Naive thymus-derived CD8-positive, alpha-beta T cell (primary cell): ENCODE data around the gene GOLGA6L10. TPM values are rescaled to one million over a fixed set of nuclear protein-coding genes. Genes with fewer than 3 reads are reported as not detected.
A peak's percentile ranks its signal among the peaks of the same experiment; 100 is the strongest.
"Not testable (repeated sequence)": the region's sequence is repeated elsewhere in the genome, so short reads cannot be mapped to it uniquely, and the experiment has no call there.

Source experiments
- ATAC-seq, 2 donors: fragments of 150-1000 bp; cut with Tn5 transposase in 1 of 2; sonication (Bioruptor Pico), chemical (Tn5 transposase) in 1 of 2; 1 replicate in 1 of 2; 2 replicates in 1 of 2; pipeline ENCODE4 v1.10.0; 2021; ENCODE audit warnings: mild to moderate bottlenecking in 2 of 2, moderate library complexity in 2 of 2
- POLR2A ChIA-PET: fragments of 350-600 bp; sonication (Branson Sonifier 250); formaldehyde crosslinking; loops from one replicate; lab custom pipeline; 2021; ENCODE audit warnings: antibody characterized with exemption; lab: Charles Lee
- DNase-seq, 10 donors: peaks; one replicate each; pipeline versions ENCODE4 v3.0.0 to v3.0.0-alpha.2; 2020 to 2022
- H3K27ac Mint-ChIP-seq, 10 donors: one replicate each; pipeline ENCODE4 v1.8.0; 2020 to 2022; ENCODE audit warnings: mild to moderate bottlenecking in 10 of 10, mixed read lengths in 10 of 10, moderate library complexity in 4 of 10, inconsistent platforms in 1 of 10
- H3K27me3 Mint-ChIP-seq, 5 donors: one replicate each; pipeline ENCODE4 v1.8.0; 2021 to 2022; ENCODE audit warnings: mixed read lengths in 5 of 5
- H3K36me3 Mint-ChIP-seq, 3 donors: one replicate each; pipeline ENCODE4 v1.8.0; 2020 to 2022; ENCODE audit warnings: mixed read lengths in 3 of 3, mild to moderate bottlenecking in 2 of 3, inconsistent platforms in 1 of 3
- H3K4me1 Mint-ChIP-seq, 4 donors: one replicate each; pipeline ENCODE4 v1.8.0; 2021 to 2022; ENCODE audit warnings: mixed read lengths in 4 of 4
- H3K4me3 Mint-ChIP-seq, 10 donors: one replicate each; pipeline ENCODE4 v1.8.0; 2020 to 2022; ENCODE audit warnings: mild to moderate bottlenecking in 10 of 10, mixed read lengths in 10 of 10, moderate library complexity in 6 of 10, inconsistent platforms in 1 of 10
- H3K9me3 Mint-ChIP-seq, 9 donors: one replicate each; pipeline ENCODE4 v1.8.0; 2020 to 2022; ENCODE audit warnings: mixed read lengths in 9 of 9, mild to moderate bottlenecking in 3 of 9, inconsistent platforms in 1 of 9, moderate library complexity in 1 of 9
- polyA plus RNA-seq, 3 donors: library from polyadenylated mRNA; unstranded; fragments of 300-500 nt; fragmentation: Illumina TruSeq; gene quantifications; one replicate each; pipeline ENCODE4 v1.2.3, GENCODE V29; 2021
- total RNA-seq, 8 experiments: library from RNA in 2 of 8; stranded (reverse) in 2 of 8; gene quantifications; one replicate each; pipeline ENCODE4 v1.2.3 and lab custom pipeline; 2021 to 2026

Gene GOLGA6L10, protein sequence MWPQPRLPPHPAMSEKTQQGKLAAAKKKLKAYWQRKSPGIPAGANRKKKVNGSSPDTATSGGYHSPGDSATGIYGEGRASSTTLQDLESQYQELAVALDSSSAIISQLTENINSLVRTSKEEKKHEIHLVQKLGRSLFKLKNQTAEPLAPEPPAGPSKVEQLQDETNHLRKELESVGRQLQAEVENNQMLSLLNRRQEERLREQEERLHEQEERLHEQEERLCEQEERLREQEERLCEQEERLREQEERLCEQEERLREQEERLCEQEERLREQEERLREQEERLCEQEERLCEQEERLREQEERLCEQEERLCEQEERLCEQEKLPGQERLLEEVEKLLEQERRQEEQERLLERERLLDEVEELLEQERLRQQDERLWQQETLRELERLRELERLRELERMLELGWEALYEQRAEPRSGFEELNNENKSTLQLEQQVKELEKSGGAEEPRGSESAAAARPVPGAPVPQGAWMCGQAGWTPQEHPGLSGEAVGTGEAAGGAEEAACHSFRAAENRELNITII
- total RNA-seq (1 to 10 TPM; 3.8 to 4.7 TPM), polyA plus RNA-seq (under 1 TPM in 2 of 3 donors, not detected in 1; 0.05 to 0.30 TPM), total RNA-seq (lab: John Stamatoyannopoulos, UW) (0.71 to 3.0 (median 1.4) reads per million in 6 experiments)

DNA sequence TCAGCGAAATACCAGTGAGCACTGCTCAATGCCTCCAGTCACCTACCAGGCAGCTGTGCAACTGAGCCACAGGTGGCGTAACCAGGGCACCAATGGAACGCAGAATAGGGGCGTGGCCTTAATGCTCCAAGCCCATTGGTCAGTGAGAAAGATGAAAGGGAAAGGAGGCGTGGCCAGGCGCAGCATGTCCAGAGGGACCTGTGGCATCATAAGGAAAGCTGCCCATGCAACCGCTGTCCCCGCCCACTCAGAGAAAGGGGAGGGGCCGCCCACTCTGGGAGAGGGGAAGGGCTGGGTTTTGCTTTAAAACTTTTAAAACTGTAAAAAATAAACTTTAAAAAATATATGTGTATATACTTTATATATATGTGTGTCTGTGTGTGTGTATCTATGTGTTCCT is at the start of gene GOLGA6L10:
Gene GOLGA6L10, minus strand, starts transcription at position 101 of the 400 bp plus-strand sequence. Its CDS starts 100 bp downstream, at position 1.
- H3K9me3 Mint-ChIP-seq, H3K27ac Mint-ChIP-seq, ATAC-seq, H3K4me3 Mint-ChIP-seq, POLR2A ChIA-PET, DNase-seq, H3K36me3 Mint-ChIP-seq, H3K27me3 Mint-ChIP-seq, H3K4me1 Mint-ChIP-seq: not testable (repeated sequence)

DNA sequence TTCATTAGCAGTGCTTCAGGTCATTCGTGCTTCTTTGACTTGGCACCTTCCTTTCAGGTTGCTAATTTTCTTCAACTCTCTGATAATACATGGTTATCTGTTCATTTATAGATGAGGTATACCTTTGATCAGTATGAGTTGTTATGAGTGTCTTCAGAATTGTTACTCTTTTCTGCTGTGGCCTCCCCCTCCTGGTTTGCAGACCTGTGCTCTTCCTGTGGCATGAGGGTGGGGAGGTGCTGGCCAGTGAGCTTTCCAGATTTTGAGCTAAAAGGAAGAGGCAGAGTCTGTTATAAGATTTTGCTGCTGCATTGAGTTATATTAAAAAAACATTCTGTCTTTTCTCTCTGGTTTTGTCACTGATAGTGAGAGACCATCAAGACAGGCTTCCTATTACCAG is 49.5 kb upstream of the GOLGA6L10 start:
- no peak overlapping the region for H3K27ac Mint-ChIP-seq
- no peak for ATAC-seq
- H3K4me1 Mint-ChIP-seq = peaks cover 5 to 27% (median 12%) of the 10 kb centered on the region in 4 donors
- H3K36me3 Mint-ChIP-seq = peaks cover 0 to 7% (median 0%) of the 10 kb centered on the region in 3 donors
- POLR2A ChIA-PET = no interaction called here
- no peaks in the 10 kb centered on the region for H3K27me3 Mint-ChIP-seq
- no peak overlapping the region for H3K4me3 Mint-ChIP-seq
- DNase-seq = no peak
- peaks cover 0 to 2% (median 0%) of the 10 kb centered on the region in 9 donors for H3K9me3 Mint-ChIP-seq

DNA sequence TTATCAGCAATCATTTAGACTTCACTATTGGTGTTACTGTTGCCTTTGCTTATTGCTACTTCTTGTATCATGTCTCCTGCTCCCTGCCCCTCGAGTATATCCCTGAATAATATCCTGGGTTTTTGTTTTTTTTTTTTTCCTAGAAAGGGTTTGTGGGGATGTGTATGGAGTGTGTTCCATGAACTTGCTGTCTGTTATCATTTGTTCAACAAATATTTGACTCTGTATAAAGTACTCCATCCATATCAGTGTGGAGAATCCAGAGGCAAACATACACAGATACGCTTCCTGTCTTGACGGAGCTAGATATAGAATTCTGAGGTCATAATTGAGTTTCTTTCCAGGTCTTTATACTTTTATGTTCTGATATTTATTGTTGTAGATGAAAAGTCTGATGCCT is 48.5 kb upstream of the GOLGA6L10 start:
- DNase-seq (no peak), ATAC-seq (no peak)
- Mint-ChIP-seq H3K36me3 (peaks cover 0 to 7% (median 0%) of the 10 kb centered on the region in 3 donors), H3K27ac (no peak overlapping the region), H3K4me1 (peaks cover 5 to 27% (median 13%) of the 10 kb centered on the region in 4 donors), H3K27me3 (no peaks in the 10 kb centered on the region), H3K9me3 (peaks cover 0 to 2% (median 0%) of the 10 kb centered on the region in 9 donors), H3K4me3 (peak overlapping the region in 1 of 10 donors; percentile 10)
- POLR2A ChIA-PET = no interaction called here

DNA sequence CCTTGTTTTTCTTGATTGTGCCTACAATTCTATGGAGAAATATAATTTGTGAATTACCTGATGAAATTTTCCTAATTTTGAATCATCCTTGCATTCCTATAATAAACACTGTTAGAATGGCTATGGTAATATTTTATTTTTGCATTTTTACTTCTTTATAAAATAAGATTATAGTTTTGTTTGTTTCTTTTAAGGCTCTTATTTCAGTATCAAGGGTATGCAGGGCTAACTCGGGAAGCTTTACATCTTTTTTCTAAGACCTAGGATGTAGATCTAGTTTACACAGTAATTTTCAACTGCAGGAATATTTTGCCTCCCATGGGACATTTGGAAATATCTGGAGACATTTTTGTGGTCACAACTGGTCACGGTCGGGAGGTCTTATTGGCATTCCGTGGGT is 46.5 kb upstream of the GOLGA6L10 start:
- H3K36me3 Mint-ChIP-seq, H3K27me3 Mint-ChIP-seq, H3K4me3 Mint-ChIP-seq, DNase-seq, POLR2A ChIA-PET, ATAC-seq, H3K9me3 Mint-ChIP-seq, H3K27ac Mint-ChIP-seq: not testable (repeated sequence)
- peaks cover 7 to 33% (median 27%) of the 10 kb centered on the region in 4 donors for H3K4me1 Mint-ChIP-seq

DNA sequence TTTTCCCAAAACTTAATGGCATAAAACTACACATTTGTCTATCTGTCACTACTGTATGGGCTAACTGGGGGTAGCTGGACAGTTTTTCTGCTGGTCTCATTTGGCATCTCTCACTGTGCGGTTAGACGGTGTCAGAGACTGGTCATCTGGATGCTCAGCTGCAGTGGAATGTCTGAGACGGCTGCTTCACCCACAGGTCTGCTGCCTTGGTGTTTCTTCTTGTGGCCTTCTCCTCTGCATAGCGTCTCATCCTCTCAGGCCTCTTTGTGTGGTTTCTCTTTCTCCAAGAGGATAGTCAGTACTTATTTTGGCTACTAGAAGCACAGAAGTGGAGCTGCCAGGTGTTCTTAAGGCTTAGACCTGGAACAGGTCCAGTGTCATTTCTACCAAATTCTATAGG is 44.4 kb upstream of the GOLGA6L10 start:
- Mint-ChIP-seq H3K27me3 (no peaks in the 10 kb centered on the region), H3K9me3 (peaks cover 0 to 2% (median 0%) of the 10 kb centered on the region in 9 donors), H3K4me1 (peaks cover 6 to 35% (median 25%) of the 10 kb centered on the region in 4 donors), H3K4me3 (no peak overlapping the region), H3K36me3 (peaks cover 0 to 4% (median 2%) of the 10 kb centered on the region in 3 donors), H3K27ac (peak overlapping the region in 1 of 10 donors; percentile 11)
- POLR2A ChIA-PET = no interaction called here
- no peak for ATAC-seq
- DNase-seq = no peak

DNA sequence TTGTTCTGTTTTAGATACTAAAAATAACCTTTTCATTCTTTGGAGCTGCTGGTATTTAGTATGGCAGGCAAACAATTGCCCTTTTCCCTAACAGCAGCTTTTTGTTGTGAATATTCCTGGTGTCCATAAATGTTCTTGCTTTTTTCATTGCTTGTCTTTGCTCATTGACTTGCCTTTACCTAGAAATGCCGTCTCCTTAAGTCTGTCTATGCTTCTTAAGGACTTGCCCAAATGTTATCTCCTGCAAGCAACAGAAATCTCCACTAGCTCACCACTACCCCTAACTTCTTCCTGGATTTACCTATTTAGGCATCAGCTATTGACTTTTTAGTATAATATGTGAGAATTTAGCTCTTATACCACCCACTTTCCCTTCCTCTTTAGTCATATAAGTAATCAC is 42.8 kb upstream of the GOLGA6L10 start:
- H3K36me3 Mint-ChIP-seq, H3K27me3 Mint-ChIP-seq, H3K27ac Mint-ChIP-seq, H3K4me3 Mint-ChIP-seq, DNase-seq, ATAC-seq, POLR2A ChIA-PET, H3K9me3 Mint-ChIP-seq: not testable (repeated sequence)
- peaks cover 8 to 37% (median 17%) of the 10 kb centered on the region in 4 donors for H3K4me1 Mint-ChIP-seq

DNA sequence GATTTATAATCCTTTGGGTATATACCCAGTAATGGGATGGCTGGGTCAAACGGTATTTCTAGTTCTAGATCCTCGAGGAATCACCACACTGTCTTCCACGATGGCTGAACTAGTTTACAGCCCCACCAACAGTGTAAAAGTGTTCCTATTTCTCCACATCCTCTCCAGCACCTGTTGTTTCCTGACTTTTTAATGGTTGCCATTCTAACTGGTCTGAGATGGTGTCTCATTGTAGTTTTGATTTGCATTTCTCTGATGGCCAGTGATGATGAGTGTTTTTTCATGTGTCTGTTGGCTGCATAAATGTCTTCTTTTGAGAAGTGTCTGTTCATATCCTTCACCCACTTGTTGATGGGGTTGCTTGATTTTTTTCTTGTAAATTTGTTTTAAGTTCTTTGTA is 40.9 kb upstream of the GOLGA6L10 start:
- POLR2A ChIA-PET, DNase-seq, H3K9me3 Mint-ChIP-seq, ATAC-seq, H3K27me3 Mint-ChIP-seq, H3K36me3 Mint-ChIP-seq: not testable (repeated sequence)
- Mint-ChIP-seq H3K4me3 (peak overlapping the region in 1 of 10 donors; percentile 10), H3K4me1 (peaks cover 8 to 37% (median 17%) of the 10 kb centered on the region in 4 donors), H3K27ac (peak overlapping the region in 2 of 10 donors; percentile 7 to 35)

DNA sequence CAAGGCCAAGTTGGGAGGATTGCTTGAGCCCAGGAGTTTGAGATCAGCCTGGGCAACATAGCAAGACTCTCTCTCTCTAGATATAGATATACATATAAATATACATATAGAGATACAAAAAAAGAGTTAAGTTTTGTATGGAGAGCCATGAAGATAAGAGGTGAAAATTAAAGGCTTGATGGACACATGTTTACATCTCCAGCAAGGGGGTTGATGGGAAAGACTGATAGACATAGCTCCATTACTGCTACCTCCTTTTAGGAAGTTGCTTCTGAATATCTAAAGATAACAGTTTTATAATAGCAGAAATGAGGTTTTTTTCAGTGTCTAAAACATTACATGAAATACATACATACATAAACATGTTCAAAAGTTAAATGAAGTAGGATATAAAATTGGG is 37.9 kb upstream of the GOLGA6L10 start:
- POLR2A ChIA-PET, H3K36me3 Mint-ChIP-seq, H3K4me3 Mint-ChIP-seq, ATAC-seq, H3K9me3 Mint-ChIP-seq, H3K27ac Mint-ChIP-seq, DNase-seq, H3K27me3 Mint-ChIP-seq: not testable (repeated sequence)
- peaks cover 8 to 31% (median 15%) of the 10 kb centered on the region in 4 donors for H3K4me1 Mint-ChIP-seq

DNA sequence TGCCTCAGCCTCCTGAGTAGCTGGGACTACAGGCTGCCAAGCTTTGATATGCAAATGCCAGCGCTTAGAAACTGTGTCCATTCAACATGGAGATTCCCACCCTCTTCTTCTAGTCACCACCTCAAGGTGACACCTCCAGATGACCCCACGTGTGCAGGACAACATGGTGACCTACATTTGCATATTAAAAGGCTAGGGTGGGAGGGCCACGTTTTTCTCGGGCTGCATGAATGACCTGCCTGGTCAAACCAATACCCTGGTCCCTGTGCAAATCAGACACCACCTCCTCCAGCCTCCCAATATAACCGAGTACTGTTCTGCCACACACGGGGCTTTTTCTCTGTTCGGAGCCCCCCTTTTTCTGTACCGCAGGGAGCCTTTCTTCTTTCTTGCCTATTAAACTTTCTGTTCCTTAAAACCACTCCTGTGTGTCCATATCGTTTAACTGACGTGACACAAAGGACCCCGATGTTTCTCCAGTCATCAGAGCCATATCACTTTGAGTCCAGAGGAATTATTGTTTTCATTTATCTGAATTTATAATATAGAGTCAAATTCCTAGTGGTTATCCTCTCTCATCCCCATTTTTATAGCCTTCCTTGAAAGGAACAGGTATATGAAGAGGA is 32.2 kb upstream of the GOLGA6L10 start:
- ATAC-seq, H3K36me3 Mint-ChIP-seq, POLR2A ChIA-PET, H3K9me3 Mint-ChIP-seq, H3K27ac Mint-ChIP-seq, DNase-seq, H3K4me3 Mint-ChIP-seq, H3K27me3 Mint-ChIP-seq: not testable (repeated sequence)
- H3K4me1 Mint-ChIP-seq = peaks cover 8 to 17% (median 9%) of the 10 kb centered on the region in 4 donors

DNA sequence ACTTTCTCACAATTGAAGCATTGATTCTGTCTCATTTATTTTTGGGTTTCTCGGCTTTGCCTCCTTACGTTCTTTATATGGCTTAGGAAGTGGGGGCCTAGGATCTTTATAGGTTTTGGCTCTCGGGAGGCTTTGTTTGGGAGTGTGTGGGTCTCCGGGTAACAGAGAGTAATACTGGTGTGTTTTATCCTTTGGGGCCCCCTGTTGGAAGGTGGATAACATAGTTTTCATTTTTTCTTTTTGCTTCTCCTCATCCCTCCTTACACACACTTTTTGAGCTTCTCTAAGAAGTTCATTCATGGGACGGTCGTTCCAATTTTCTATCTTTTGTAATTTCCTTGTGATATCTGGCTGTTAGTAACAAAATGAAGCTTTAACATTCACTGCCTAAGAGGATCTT is 30.3 kb upstream of the GOLGA6L10 start:
- H3K4me3 Mint-ChIP-seq, ATAC-seq, H3K27me3 Mint-ChIP-seq, H3K36me3 Mint-ChIP-seq, H3K9me3 Mint-ChIP-seq, POLR2A ChIA-PET, DNase-seq: not testable (repeated sequence)
- H3K27ac Mint-ChIP-seq = peak overlapping the region in 1 of 10 donors; percentile 57
- H3K4me1 Mint-ChIP-seq = peaks cover 9 to 17% (median 14%) of the 10 kb centered on the region in 4 donors

DNA sequence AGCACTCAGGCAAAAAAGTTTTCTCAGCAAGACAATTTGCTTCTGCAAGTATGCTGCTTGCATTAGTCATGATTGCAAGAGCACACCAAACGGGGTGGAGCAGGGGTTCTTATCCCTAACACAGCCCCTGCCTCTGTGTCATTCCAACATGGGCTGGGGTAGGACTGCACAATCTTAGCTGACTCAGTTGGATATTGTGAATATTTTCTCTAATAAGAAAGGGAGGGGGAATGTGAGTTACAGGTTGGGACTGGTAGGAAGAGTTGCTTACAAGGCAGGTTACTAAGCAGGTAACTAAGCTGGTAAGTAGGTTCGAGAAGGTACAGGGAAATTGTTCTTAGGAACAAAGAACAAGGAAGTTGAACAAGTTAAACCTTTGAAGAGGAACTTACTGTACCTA is 24.4 kb upstream of the GOLGA6L10 start:
- H3K4me1 Mint-ChIP-seq = peaks cover 8 to 17% (median 14%) of the 10 kb centered on the region in 4 donors
- POLR2A ChIA-PET, DNase-seq, H3K9me3 Mint-ChIP-seq, H3K27me3 Mint-ChIP-seq, ATAC-seq, H3K36me3 Mint-ChIP-seq: not testable (repeated sequence)
- H3K27ac Mint-ChIP-seq = peak overlapping the region in 1 of 10 donors; percentile 5
- peak overlapping the region in 1 of 10 donors; percentile 9 for H3K4me3 Mint-ChIP-seq

DNA sequence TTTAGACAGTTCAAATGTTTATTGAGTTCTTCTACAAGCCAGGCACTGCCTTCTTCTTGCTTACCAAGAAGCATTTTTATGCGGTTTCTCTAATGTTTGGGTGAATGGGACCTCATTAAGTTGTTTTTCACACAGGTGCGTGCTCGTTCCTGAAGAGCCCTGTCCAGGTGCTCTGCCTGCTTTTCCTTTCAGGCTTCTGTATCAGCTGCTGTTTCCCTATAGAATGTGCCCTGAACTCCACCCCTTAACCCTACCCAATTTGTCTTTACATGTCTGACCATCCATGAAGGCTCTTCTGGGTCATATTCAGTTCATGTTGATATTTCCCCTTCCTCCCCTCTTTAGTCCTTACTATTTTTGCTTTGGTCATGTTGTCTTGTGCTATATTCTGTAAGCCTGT is 22.4 kb upstream of the GOLGA6L10 start:
- Mint-ChIP-seq H3K9me3 (no peaks in the 10 kb centered on the region), H3K27me3 (no peaks in the 10 kb centered on the region), H3K27ac (no peak overlapping the region), H3K36me3 (peaks cover 0 to 2% (median 0%) of the 10 kb centered on the region in 3 donors), H3K4me3 (no peak overlapping the region), H3K4me1 (peaks cover 8 to 17% (median 15%) of the 10 kb centered on the region in 4 donors)
- DNase-seq = no peak
- no peak for ATAC-seq
- POLR2A ChIA-PET = no interaction called here

DNA sequence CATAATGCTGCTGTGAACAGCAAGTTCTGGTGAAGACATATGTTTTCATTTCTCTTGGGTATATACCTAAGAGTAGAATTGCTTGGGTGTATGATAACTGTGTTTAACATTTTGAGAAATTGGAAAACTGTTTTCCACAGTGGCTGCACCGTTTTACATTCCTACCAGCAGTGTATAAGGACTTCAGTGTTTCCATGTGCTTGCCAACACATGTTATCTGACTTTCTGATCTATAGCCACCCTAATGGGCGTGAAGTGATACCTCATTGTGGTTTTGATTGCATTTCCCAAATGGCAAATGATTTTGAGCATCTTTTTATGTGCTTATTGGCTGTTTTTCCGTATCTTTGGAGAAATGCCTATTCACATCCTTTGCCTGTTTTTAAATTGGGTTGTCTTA is 18.5 kb upstream of the GOLGA6L10 start:
- ATAC-seq, H3K36me3 Mint-ChIP-seq, H3K4me1 Mint-ChIP-seq, H3K27ac Mint-ChIP-seq, POLR2A ChIA-PET, H3K9me3 Mint-ChIP-seq, H3K4me3 Mint-ChIP-seq, H3K27me3 Mint-ChIP-seq, DNase-seq: not testable (repeated sequence)
